Measurements from ENCODE around the gene FLII.

The FLII gene

DNA sequence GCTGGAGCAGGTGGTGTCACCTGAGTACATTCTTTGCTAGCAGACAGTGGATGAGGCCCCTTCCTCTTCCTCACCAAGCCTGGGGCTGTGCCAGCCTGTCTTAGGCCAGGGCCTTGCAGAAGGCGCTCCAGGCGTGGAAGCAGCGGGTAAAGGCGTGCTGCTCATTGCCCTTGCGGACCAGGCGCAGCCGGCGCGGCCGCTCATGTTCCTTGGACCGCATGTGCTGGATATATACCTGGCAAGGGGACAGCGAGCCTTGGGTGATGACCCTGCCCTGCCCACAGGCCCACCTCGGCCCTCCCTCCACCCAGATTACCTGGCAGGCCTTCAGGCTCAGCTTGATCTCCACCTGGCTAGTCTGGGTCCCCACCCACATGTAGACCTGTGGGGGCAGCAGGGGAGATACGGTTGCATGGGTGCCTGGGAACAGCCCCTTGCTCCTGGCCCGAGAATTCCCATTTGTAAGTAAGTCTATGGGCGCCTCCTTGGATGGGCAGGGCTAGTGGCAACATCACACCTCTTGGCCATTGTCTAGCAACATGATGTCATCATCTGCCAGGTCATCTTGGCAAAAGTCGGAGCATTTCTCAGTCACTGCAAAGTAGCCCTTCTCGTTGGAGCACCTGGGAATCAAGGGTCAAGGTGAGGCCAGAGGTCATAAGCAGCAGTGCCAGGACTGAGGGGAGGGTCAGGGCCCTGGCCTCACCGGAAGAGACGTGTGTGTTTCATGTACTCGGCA lies 13.3 kb downstream of the FLII start:
- DNase-seq (ENCODE audit: low read depth in 2 of 2): no peak

DNA sequence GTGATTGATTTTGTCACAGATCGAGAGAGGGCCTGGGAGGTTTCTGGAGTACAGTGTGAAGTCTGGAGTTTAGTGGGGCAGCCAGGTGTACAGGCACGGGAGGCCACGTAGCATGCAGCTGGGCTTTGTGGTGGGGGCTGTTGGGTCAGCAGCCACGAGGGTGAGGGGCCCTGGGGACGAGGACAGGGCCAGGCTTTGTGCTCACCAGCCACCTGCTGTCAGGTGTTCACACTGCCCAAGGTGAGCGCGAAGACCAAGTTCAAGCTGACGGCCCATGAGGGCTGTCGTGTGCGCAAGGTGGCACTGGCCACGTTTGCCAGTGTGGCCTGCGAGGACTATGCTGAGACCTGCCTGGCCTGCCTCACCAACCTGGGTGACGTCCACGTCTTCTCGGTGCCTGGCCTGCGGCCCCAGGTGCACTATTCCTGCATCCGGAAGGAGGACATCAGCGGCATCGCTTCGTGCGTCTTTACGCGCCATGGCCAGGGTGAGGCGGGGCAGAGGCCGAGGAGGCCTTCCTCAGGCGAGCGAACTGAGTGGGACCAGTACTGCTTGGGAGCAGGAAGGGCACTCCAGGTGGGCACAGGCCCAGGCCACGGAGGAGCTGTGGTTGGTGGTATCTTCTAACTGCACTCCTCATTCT lies 17.2 kb downstream of the FLII start:
- no peak for DNase-seq (ENCODE audit: low read depth in 2 of 2)

DNA sequence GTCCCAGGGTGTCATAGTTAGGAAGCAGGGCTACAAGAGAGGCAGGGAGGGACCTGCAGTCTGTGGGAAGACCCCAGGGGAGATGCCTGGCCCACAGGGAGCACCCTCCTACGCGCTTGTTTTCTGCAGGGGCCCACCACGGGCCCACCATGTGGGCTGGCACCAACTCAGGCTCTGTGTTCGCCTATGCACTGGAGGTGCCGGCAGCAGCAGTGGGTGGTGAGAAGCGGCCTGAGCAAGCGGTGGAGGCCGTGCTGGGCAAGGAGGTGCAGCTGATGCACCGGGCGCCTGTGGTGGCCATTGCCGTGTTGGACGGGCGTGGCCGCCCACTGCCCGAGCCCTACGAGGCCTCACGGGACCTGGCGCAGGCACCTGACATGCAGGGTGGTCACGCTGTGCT lies 18.1 kb downstream of the FLII start:
- no peak for DNase-seq (ENCODE audit: low read depth in 2 of 2)

DNA sequence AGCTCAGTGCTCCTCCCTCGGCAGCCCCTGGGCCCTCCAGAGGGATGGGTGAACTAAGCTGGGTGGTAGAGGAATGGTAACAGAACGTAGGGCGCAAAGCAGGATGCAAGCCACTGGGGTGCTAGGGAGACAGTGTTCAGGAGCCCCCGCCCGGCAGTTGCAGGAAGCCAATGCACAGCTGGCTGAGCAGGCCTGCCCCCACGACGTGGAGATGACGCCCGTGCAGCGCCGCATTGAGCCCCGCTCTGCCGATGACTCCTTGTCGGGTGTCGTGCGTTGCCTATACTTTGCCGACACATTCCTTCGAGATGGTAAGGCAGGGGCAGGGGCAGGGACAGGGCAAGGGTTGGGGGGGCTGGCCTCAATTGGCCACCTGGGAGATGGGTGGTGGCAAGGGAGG lies 20.2 kb downstream of the FLII start:
- no peak for DNase-seq (ENCODE audit: low read depth in 2 of 2)

DNA sequence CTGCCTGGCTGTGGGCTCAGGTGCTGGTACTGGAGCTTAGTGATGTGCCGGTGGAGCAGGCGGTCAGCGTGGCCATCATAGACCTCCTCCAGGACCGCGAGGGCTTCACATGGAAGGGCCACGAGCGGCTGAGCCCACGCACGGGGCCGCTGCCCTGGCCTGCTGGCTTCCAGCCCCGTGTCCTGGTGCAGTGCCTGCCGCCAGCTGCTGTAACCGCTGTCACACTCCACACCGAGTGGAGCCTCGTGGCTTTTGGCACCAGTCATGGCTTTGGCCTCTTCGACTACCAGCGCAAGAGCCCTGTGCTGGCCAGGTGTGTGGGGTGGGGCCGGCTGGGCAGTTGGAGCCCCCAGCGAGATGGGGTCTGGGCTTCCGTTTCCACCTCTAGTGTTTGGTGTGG lies 21.1 kb downstream of the FLII start:
- DNase-seq (ENCODE audit: low read depth in 2 of 2): no peak

DNA sequence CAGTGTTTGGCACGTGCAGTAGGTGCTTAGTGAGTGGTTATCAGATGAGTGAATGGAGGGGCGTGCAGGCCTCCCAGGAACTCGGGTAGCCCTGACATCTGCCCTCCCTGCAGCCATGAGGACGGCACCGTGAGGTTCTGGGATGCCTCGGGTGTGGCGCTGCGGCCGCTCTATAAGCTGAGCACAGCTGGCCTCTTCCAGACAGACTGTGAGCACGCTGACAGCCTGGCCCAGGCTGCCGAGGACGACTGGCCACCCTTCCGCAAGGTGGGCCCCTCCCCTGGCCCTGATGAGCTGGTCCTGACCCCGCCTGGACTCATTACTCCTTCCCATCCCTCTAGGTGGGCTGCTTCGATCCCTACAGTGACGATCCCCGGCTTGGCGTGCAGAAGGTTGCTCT lies 22.0 kb downstream of the FLII start:
- DNase-seq (ENCODE audit: low read depth in 2 of 2): no peak

DNA sequence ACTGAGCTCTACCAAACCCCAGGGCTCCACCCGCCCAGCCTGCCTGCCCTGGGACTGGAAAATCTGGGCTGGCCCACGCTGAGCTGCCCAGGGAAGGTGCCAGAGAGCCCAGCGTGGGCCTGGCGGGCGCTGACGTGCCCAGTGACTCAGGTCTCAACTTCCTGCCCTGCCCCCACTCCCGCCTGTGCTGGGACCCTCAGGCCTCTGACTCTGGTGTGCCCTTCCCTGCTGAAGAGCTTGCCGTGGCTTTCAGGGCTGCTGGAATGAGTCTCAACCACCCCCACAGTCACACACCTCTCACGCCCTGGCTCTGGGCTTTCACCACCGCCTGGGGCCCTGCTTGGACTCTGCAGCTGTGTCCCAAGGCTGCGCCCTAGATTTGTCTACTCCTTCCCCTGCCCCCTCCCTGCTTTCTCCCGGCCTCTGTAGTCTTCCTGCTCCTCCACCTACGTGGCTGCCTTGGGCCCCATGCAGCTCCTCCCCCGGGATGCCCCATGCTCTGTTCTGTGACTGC lies 22.7 kb downstream of the FLII start:
- peak in 1 of 2 experiments; percentile 26 for DNase-seq (ENCODE audit: low read depth in 2 of 2)

DNA sequence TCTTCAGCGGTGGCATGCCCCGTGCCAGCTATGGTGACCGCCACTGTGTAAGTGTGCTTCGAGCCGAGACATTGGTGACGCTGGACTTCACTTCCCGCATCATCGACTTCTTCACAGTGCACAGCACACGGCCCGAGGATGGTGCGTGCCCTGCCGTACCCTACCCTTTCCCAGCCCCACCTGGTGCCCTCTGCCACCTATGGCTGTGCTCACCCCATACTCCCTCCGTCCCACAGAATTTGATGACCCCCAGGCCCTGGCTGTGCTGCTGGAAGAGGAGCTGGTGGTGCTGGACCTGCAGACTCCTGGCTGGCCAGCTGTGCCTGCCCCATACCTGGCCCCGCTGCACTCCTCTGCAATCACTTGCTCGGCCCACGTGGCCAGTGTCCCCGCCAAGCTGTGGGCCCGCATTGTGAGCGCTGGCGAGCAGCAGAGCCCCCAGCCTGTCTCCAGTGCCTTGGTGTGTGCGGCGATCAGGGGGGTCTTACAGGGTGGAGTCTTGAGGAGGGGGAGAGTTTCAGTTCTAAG lies 23.6 kb downstream of the FLII start:
- DNase-seq (ENCODE audit: low read depth in 2 of 2): no peak

DNA sequence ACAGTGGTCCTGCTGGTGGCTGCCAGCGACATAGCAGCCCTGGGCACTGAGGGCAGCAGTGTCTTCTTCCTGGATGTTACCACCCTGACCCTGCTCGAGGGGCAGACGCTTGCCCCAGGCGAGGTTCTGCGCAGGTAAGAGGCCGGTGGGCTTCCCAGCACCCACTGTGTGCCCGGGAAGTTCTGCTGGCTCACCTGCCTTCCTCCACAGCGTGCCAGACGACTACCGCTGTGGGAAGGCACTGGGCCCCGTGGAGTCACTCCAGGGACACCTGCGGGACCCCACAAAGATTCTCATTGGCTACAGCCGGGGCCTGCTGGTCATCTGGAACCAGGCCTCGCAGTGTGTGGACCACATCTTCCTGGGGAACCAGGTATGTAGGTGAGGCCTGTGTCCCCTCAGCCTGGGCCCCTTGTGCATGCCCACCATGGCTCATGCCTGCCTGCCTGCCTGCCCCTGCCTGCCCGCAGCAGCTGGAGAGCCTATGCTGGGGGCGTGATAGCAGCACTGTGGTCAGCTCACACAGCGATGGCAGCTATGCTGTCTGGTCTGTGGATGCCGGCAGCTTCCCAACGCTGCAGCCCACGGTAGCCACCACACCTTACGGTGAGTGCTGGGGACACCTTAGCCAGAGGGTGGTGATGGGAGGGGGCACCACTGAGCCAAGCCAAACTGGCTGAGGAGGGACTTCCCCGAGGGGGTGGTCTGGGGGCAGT lies 24.6 kb downstream of the FLII start:
- DNase-seq (ENCODE audit: low read depth in 2 of 2): no peak

DNA sequence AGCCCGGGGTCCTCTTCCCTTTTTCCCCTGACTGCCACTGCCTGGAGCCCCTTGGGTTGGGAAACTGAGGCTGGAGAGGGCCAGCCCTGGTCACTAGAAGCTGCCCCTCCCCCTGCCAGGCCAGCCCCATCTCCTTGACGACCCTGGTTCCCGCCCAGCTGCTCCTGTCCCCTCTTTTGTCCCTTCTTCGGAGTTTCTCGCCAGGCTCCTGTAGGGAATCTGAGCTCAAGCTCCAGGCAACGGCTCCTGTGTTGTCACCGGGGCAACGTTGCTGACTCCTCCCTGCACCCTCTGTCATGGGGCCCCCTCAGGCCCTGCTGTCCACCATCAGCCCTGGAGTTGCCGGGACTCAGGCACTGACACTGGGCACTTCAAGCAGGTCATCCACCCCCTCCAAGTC lies 27.4 kb downstream of the FLII start:
- no peak for DNase-seq (ENCODE audit: low read depth in 2 of 2)

DNA sequence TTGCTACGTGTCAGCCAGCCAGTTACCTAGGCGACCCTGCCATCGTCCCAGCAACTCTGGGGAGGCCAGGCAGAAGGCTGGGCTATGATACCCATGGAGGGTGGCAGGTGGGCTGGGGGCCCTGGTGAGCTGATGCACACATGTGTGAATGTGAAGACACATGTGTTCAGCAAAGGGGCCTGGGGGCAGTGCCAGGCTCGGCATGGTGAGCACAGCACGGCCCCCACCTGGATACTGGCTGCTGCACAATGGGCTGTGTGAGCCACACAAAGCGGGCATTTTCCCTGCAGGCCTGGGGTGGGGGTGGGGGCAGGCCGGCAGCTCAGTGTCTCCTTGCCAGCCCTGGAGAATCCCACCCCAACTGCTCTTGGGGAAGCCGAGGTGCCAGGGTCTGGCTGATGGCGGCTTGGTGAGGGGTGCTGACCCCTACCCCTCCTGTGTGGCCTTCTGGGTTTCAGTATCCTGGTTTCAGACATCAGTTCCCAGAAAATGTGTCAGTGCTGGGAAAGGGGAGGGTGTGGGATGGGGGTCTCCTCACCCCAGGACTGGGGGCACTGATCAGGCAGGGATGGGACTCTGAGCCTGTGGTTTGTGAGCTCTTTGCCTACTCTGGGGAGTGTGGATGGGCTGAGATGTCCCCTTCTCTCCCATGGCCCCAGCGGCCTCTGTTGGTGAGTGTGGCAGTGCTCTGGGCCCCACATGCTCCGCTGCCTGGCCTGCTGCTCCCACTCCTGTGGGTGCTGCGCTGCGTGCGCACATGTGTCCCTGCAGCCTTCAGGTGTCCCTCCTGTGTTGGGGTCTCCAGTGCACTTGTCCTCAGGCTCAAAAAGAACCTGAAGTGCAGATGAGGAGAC lies 28.0 kb downstream of the FLII start:
- no peak for DNase-seq (ENCODE audit: low read depth in 2 of 2)

DNA sequence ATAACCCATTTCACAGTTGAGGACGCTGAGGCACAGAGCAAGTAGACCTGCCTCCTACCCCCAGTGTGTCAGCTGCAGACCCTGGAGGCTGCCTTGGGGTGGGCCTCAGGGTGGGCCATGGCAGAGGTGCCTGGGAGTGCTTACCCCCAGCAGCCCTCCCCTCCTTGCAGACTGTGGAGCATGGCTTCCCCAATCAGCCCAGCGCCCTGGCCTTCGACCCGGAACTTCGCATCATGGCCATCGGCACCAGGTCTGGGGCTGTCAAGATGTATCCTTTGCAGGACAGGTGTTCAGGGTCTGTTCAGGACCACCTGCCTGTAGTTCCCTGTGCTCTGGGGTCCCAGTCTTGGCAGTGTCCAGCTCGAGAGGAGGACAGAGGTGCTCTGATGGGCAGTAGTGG lies 28.8 kb downstream of the FLII start:
- DNase-seq (ENCODE audit: low read depth in 2 of 2): no peak

DNA sequence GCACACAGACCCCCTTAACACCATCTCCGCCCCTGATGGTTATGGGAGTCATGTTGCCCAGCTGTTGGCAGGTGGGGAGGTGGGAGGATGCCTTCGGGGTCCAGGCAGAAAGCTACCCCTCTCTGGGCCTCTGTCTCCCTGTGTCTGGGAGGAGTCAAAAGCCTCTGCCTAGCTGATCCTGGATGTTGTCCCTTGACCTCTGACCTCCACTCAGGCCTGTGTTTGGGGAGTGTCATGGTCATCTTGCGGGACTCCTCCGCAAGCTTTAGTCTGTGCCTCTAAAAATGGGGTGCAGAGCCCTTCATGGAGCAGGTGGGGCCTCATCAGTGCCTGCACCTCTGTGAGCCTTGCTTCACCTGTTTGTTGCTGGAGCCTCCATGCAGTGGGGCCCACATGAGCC lies 29.3 kb downstream of the FLII start:
- DNase-seq (ENCODE audit: low read depth in 2 of 2): no peak

DNA sequence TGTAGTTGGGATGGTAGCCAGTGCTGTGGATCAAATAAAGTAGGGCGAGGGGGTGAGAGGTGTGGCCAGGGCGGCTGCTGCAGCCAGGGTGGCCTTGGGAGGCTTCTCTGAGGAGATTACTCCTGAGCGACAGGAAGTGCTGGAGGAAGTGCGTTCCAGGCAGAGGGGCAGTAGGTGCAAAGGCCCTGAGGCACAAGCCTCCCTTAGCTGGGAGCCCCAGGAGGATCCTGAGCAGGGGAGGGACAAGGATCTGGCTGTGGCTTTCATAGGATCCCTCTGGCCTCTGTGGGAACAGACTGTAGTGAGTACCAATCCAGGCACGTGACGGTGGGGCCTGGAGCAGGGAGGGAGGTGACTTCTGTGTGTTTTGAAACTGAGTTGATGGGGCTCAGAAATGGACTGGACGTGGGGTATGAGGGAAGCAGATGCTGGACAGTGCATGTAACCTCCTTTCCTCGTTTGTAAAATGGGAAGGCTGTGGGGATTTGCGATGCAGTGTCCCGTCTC lies 30.3 kb downstream of the FLII start:
- no peak for DNase-seq (ENCODE audit: low read depth in 2 of 2)

DNA sequence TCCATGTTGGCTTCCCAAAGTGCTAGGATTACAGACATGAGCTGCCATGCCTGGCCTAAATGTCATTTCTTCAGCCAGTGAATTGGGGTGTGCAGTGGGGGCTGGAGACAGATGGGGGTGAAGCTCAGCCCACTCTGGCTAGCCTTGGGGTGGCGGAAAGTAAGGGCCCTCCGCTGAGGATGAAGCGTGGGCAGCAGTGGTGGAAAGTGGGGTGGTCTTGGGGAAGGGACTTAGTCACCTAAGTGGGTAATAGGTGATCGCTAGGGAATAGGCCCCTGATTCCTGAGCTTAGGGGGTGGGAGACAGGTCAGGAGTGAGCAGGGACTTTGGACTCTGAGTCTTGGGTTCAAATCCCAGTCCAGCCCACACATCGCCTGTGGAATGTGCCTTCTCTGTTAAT lies 30.9 kb downstream of the FLII start:
- no peak for DNase-seq (ENCODE audit: low read depth in 2 of 2)

DNA sequence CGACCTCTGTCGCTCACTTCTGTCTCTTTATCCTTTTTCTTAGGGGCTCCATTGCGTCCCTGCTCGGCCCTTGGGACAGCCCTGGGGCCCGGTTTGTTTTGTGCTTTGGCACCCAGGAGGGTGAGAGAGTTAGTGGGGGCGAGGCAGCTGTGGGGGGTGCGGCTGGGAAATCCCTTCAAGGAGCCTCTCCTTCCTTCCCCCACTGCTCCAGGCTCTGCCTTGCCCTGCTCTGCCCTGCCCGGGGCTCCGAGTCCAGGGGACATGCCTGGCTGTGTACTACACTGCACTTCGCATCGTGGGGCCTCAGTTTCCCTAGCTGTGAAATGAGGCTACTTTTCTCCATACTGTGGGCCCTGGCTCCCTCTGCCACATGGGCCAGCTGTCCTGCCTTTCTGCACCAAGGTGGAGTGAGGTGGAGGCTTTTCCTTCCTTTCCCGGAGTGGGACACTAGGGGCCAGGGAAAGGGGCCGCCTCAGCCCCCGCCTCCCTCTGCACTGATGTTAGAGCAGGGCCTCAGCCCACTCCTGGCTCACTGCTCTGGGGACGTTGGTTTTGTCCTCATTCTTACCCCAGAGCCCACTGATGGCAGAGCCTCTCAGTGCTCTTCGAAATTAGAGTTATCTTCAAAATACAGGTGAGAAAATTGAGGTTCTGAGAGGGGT lies 32.1 kb downstream of the FLII start:
- no peak for DNase-seq (ENCODE audit: low read depth in 2 of 2)

DNA sequence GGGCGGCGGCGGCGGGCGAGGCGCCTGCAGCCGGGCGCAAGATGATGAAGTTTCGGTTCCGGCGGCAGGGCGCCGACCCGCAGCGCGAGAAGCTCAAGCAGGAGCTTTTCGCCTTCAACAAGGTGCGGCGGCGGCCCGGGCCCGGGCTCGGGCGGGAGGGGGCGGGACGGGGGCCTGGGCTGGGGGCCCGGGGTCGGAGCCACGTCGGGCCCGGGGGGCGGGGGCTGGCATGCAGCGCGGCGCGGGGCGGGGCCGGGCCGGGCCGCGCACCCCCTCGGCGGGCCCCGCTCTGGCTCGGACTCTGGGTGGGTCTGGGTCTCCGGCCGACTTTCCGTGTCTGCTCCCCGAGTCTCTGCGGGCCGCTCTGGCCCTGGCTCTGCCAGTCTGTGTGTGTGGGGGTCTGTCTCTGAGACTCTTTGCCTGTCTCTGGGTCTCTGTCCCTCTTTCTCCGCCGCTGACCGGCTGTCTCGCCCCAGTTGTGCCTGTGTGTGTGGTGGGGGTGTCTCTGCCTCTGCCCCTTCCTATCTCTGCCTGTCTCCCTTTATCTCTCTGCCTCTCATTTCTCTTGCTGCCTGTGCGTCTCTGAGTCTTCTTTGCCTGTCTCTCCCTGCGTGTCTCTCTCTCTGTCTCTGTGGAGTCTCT lies 32.8 kb downstream of the FLII start:
- no peak for DNase-seq (ENCODE audit: low read depth in 2 of 2)

DNA sequence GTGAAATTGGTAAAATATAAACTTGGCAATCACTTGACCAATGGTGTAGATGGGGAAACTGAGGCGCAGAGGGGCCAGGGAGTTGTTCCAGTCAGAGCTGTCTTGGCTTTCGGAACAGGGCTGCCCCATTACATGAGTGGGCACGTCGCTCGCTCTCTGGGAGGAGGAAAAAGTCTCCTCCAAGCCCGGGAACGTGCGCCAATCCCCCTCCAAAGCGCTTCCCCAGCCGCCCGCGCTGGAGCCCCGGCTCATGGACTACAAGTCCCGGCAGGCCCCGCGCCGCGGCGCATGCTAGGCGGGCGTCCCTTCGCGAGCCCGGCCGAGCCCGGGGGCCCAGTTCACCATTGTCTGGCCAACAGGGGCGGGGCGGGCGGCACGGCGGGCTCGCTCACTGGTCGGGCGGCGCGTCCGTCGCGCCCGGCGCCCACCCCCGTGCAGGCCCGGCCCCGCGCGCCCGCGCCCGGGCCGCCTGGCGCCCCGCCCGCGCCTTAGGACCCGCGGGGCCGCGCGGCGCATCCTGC lies 33.4 kb downstream of the FLII start, which contains the start of gene LLGL1:
Gene LLGL1 (plus strand): TSS at position 515 of the 521 bp plus-strand sequence. CDS start 48 bp downstream, outside the sequence.
- peak; percentile 89 to 94 for DNase-seq (ENCODE audit: low read depth in 2 of 2)

DNA sequence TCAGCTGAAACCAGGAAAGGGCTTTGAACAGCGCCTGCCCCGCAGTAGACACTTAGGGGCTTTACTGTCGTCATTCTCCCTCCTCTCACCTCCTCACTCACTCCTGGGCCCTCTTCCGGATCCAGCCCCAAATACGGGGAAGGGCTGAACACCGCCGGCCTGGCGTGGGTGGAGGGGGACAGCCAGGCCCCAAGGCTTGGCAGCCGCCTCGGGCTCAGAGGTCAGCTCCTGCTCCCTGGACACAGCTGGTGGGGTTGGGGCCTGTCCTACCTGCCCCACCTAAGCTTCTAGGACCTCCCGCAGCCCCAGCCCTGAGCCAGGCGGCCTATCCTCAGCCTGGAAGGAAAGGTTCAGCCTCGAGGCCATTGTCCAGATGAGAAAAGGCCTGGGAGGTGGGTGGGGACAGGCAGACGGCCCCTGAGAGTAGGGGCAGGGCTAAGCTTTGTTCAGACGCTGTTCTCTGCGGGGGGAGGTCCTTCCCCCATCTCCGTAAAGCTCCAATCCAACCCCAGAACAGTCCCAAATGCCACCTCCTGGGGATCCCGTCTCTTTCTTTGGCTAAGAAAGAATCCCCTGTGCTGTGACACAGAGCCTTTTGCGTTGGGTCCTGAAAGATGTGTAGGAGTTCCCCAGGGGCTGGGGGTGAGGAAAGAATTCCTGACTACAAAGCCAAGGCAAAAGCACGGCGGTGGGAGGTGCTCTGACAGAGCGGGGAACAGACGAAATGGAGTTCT lies 34.0 kb downstream of the FLII start:
- DNase-seq (ENCODE audit: low read depth in 2 of 2): no peak

Data from stimulated activated CD4-positive, alpha-beta T cell treated with anti-CD3 and anti-CD28 coated beads, Interleukin-12 subunit alpha, Interleukin-12 subunit beta, amount 100 ng/mL, for 24 hours (primary cell).